ENCODE data around the gene HAGH.

Gene HAGH

GRCh38 chr16:1768767-1769401 is 57.7 kb downstream of the HAGH start:
- peaks cover 33 to 42% of the 10 kb centered on the region in 2 donors for H3K36me3 ChIP-seq (ENCODE audit: control insufficient read depth in 2 of 2, insufficient read depth in 2 of 2, low read length in 2 of 2)
- no peaks in the 10 kb centered on the region for H3K27me3 ChIP-seq (ENCODE audit: control insufficient read depth in 2 of 2, insufficient read depth in 2 of 2, low read length in 2 of 2)
- no peaks in the 10 kb centered on the region for H3K9me3 ChIP-seq (ENCODE audit: control insufficient read depth in 2 of 2, low read length in 2 of 2)
- H3K4me1 ChIP-seq (ENCODE audit: control insufficient read depth in 2 of 2, insufficient read depth in 2 of 2, low read length in 2 of 2) = peaks cover 18 to 24% of the 10 kb centered on the region in 2 donors
- H3K27ac ChIP-seq (ENCODE audit: low read depth in 2 of 2, low read length in 2 of 2) = no peak overlapping the region
- no peak overlapping the region for H3K9ac ChIP-seq (ENCODE audit: low read depth in 1 of 2, low read length in 2 of 2)
- no peak overlapping the region for H3K4me3 ChIP-seq (ENCODE audit: low read length in 2 of 2)

DNA sequence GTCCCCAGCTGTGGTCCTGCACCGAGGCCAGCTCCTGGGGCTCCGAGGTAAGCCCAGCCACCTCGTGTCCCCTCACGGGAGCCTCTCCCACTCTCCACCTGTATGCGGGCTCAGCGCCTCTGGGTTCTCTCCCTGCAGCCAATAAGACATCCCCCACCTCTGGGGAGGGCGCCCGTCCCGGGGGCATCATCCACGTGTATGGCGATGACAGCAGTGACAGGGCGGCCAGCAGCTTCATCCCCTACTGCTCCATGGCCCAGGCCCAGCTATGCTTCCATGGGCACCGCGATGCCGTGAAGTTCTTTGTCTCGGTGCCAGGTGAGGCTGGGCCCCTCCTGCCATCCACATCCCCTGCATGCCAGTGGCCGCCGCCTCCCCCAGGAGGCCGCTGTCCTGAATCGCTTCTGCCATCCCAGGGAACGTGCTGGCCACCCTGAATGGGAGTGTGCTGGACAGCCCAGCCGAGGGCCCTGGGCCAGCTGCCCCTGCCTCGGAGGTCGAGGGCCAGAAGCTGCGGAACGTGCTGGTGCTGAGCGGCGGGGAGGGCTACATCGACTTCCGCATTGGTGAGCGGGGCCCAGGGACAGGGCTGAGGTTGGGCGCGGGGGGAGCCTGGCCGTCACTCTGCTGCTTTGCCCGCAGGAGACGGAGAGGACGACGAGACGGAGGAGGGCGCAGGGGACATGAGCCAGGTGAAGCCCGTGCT is 58.4 kb downstream of the HAGH start:
- H3K9me3 ChIP-seq (ENCODE audit: control insufficient read depth in 2 of 2, low read length in 2 of 2) = no peaks in the 10 kb centered on the region
- no peak overlapping the region for H3K9ac ChIP-seq (ENCODE audit: low read depth in 1 of 2, low read length in 2 of 2)
- H3K36me3 ChIP-seq (ENCODE audit: control insufficient read depth in 2 of 2, insufficient read depth in 2 of 2, low read length in 2 of 2) = peaks cover 34 to 42% of the 10 kb centered on the region in 2 donors

GRCh38 chr16:1767116-1767994 is 59.3 kb downstream of the HAGH start:
- Histone ChIP-seq H3K4me3 (ENCODE audit: low read length in 2 of 2) (no peak overlapping the region), H3K27ac (ENCODE audit: low read depth in 2 of 2, low read length in 2 of 2) (no peak overlapping the region), H3K4me1 (ENCODE audit: control insufficient read depth in 2 of 2, insufficient read depth in 2 of 2, low read length in 2 of 2) (peaks cover 16 to 19% of the 10 kb centered on the region in 2 donors), H3K36me3 (ENCODE audit: control insufficient read depth in 2 of 2, insufficient read depth in 2 of 2, low read length in 2 of 2) (peaks cover 36 to 45% of the 10 kb centered on the region in 2 donors), H3K27me3 (ENCODE audit: control insufficient read depth in 2 of 2, insufficient read depth in 2 of 2, low read length in 2 of 2) (no peaks in the 10 kb centered on the region), H3K9me3 (ENCODE audit: control insufficient read depth in 2 of 2, low read length in 2 of 2) (no peaks in the 10 kb centered on the region), H3K9ac (ENCODE audit: low read depth in 1 of 2, low read length in 2 of 2) (no peak overlapping the region)

More for the DNA sequence above, 58.4 kb downstream of the HAGH start:
- no peak overlapping the region for H3K4me3 ChIP-seq (ENCODE audit: low read length in 2 of 2)
- peaks cover 16 to 21% of the 10 kb centered on the region in 2 donors for H3K4me1 ChIP-seq (ENCODE audit: control insufficient read depth in 2 of 2, insufficient read depth in 2 of 2, low read length in 2 of 2)
- no peaks in the 10 kb centered on the region for H3K27me3 ChIP-seq (ENCODE audit: control insufficient read depth in 2 of 2, insufficient read depth in 2 of 2, low read length in 2 of 2)
- H3K27ac ChIP-seq (ENCODE audit: low read depth in 2 of 2, low read length in 2 of 2) = no peak overlapping the region

GRCh38 chr16:1766701-1767100 is 59.9 kb downstream of the HAGH start:
- Histone ChIP-seq H3K27me3 (ENCODE audit: control insufficient read depth in 2 of 2, insufficient read depth in 2 of 2, low read length in 2 of 2) (no peaks in the 10 kb centered on the region), H3K36me3 (ENCODE audit: control insufficient read depth in 2 of 2, insufficient read depth in 2 of 2, low read length in 2 of 2) (peaks cover 41 to 45% of the 10 kb centered on the region in 2 donors), H3K4me3 (ENCODE audit: low read length in 2 of 2) (no peak overlapping the region), H3K27ac (ENCODE audit: low read depth in 2 of 2, low read length in 2 of 2) (no peak overlapping the region), H3K4me1 (ENCODE audit: control insufficient read depth in 2 of 2, insufficient read depth in 2 of 2, low read length in 2 of 2) (peaks cover 9 to 12% of the 10 kb centered on the region in 2 donors), H3K9ac (ENCODE audit: low read depth in 1 of 2, low read length in 2 of 2) (no peak overlapping the region), H3K9me3 (ENCODE audit: control insufficient read depth in 2 of 2, low read length in 2 of 2) (no peaks in the 10 kb centered on the region)

GRCh38 chr16:1766231-1766630 is 60.4 kb downstream of the HAGH start:
- no peak overlapping the region for H3K27ac ChIP-seq (ENCODE audit: low read depth in 2 of 2, low read length in 2 of 2)
- H3K27me3 ChIP-seq (ENCODE audit: control insufficient read depth in 2 of 2, insufficient read depth in 2 of 2, low read length in 2 of 2) = no peaks in the 10 kb centered on the region
- H3K9ac ChIP-seq (ENCODE audit: low read depth in 1 of 2, low read length in 2 of 2) = no peak overlapping the region
- H3K4me1 ChIP-seq (ENCODE audit: control insufficient read depth in 2 of 2, insufficient read depth in 2 of 2, low read length in 2 of 2) = peaks cover 9 to 12% of the 10 kb centered on the region in 2 donors
- H3K36me3 ChIP-seq (ENCODE audit: control insufficient read depth in 2 of 2, insufficient read depth in 2 of 2, low read length in 2 of 2) = peaks cover 41 to 46% of the 10 kb centered on the region in 2 donors
- H3K4me3 ChIP-seq (ENCODE audit: low read length in 2 of 2) = no peak overlapping the region
- H3K9me3 ChIP-seq (ENCODE audit: control insufficient read depth in 2 of 2, low read length in 2 of 2) = no peaks in the 10 kb centered on the region

GRCh38 chr16:1765826-1766225 is 60.8 kb downstream of the HAGH start:
- Histone ChIP-seq H3K27ac (ENCODE audit: low read depth in 2 of 2, low read length in 2 of 2) (no peak overlapping the region), H3K36me3 (ENCODE audit: control insufficient read depth in 2 of 2, insufficient read depth in 2 of 2, low read length in 2 of 2) (peaks cover 43 to 48% of the 10 kb centered on the region in 2 donors), H3K9ac (ENCODE audit: low read depth in 1 of 2, low read length in 2 of 2) (no peak overlapping the region), H3K4me1 (ENCODE audit: control insufficient read depth in 2 of 2, insufficient read depth in 2 of 2, low read length in 2 of 2) (peaks cover 9 to 12% of the 10 kb centered on the region in 2 donors), H3K9me3 (ENCODE audit: control insufficient read depth in 2 of 2, low read length in 2 of 2) (no peaks in the 10 kb centered on the region), H3K27me3 (ENCODE audit: control insufficient read depth in 2 of 2, insufficient read depth in 2 of 2, low read length in 2 of 2) (no peaks in the 10 kb centered on the region), H3K4me3 (ENCODE audit: low read length in 2 of 2) (no peak overlapping the region)

- H3K9ac ChIP-seq (ENCODE audit: low read depth in 1 of 2, low read length in 2 of 2) = no peak overlapping the region
- H3K9me3 ChIP-seq (ENCODE audit: control insufficient read depth in 2 of 2, low read length in 2 of 2) = no peaks in the 10 kb centered on the region
- no peaks in the 10 kb centered on the region for H3K27me3 ChIP-seq (ENCODE audit: control insufficient read depth in 2 of 2, insufficient read depth in 2 of 2, low read length in 2 of 2)
- H3K27ac ChIP-seq (ENCODE audit: low read depth in 2 of 2, low read length in 2 of 2) = no peak overlapping the region
- H3K4me3 ChIP-seq (ENCODE audit: low read length in 2 of 2) = no peak overlapping the region
- peaks cover 45 to 55% of the 10 kb centered on the region in 2 donors for H3K36me3 ChIP-seq (ENCODE audit: control insufficient read depth in 2 of 2, insufficient read depth in 2 of 2, low read length in 2 of 2)
- H3K4me1 ChIP-seq (ENCODE audit: control insufficient read depth in 2 of 2, insufficient read depth in 2 of 2, low read length in 2 of 2) = peaks cover under 1 to 4% of the 10 kb centered on the region in 2 donors
Observed at GRCh38 chr16:1764971-1765370, 61.7 kb downstream of the HAGH start.

GRCh38 chr16:1763521-1764511 is 62.8 kb downstream of the HAGH start:
- H3K27me3 ChIP-seq (ENCODE audit: control insufficient read depth in 2 of 2, insufficient read depth in 2 of 2, low read length in 2 of 2) = no peaks in the 10 kb centered on the region
- no peak overlapping the region for H3K4me3 ChIP-seq (ENCODE audit: low read length in 2 of 2)
- H3K27ac ChIP-seq (ENCODE audit: low read depth in 2 of 2, low read length in 2 of 2) = no peak overlapping the region
- no peaks in the 10 kb centered on the region for H3K4me1 ChIP-seq (ENCODE audit: control insufficient read depth in 2 of 2, insufficient read depth in 2 of 2, low read length in 2 of 2)
- no peak overlapping the region for H3K9ac ChIP-seq (ENCODE audit: low read depth in 1 of 2, low read length in 2 of 2)
- H3K36me3 ChIP-seq (ENCODE audit: control insufficient read depth in 2 of 2, insufficient read depth in 2 of 2, low read length in 2 of 2) = peaks cover 45 to 55% of the 10 kb centered on the region in 2 donors
- H3K9me3 ChIP-seq (ENCODE audit: control insufficient read depth in 2 of 2, low read length in 2 of 2) = no peaks in the 10 kb centered on the region

- peaks cover 5 to 6% of the 10 kb centered on the region in 2 donors for H3K4me1 ChIP-seq (ENCODE audit: control insufficient read depth in 2 of 2, insufficient read depth in 2 of 2, low read length in 2 of 2)
- H3K9ac ChIP-seq (ENCODE audit: low read depth in 1 of 2, low read length in 2 of 2) = no peak overlapping the region
- no peaks in the 10 kb centered on the region for H3K27me3 ChIP-seq (ENCODE audit: control insufficient read depth in 2 of 2, insufficient read depth in 2 of 2, low read length in 2 of 2)
- H3K36me3 ChIP-seq (ENCODE audit: control insufficient read depth in 2 of 2, insufficient read depth in 2 of 2, low read length in 2 of 2) = peaks cover 40 to 51% of the 10 kb centered on the region in 2 donors
- no peak overlapping the region for H3K27ac ChIP-seq (ENCODE audit: low read depth in 2 of 2, low read length in 2 of 2)
- no peak overlapping the region for H3K4me3 ChIP-seq (ENCODE audit: low read length in 2 of 2)
- no peaks in the 10 kb centered on the region for H3K9me3 ChIP-seq (ENCODE audit: control insufficient read depth in 2 of 2, low read length in 2 of 2)
Observed at GRCh38 chr16:1762879-1763520, 63.6 kb downstream of the HAGH start.

All from mucosa of rectum (tissue), 2 donors.